Transverse colon (tissue), 3 donors: Measurements from ENCODE around the gene EPC2.

Experiments
- POLR2A ChIP-seq: fragments of 450-650 bp; IDR thresholded peaks from one replicate; pipeline ENCODE4 v1.6.1; 2016; ENCODE audit warnings: antibody characterized with exemption, mild to moderate bottlenecking, moderate library complexity
- TF ChIP-seq, protein P1 (sequence below), 5 experiments: fragments of 200-600 bp in 3 of 5; fragments of 450-650 bp in 2 of 5; sonication (generic) in 3 of 5; IDR thresholded peaks; 1 replicate in 2 of 5; 2 replicates in 3 of 5; pipeline ENCODE4 v1.5.1; 2016 to 2017; ENCODE audit warnings: antibody characterized with exemption in 5 of 5, inconsistent platforms in 3 of 5, mild to moderate bottlenecking in 2 of 5, moderate library complexity in 1 of 5

DNA sequence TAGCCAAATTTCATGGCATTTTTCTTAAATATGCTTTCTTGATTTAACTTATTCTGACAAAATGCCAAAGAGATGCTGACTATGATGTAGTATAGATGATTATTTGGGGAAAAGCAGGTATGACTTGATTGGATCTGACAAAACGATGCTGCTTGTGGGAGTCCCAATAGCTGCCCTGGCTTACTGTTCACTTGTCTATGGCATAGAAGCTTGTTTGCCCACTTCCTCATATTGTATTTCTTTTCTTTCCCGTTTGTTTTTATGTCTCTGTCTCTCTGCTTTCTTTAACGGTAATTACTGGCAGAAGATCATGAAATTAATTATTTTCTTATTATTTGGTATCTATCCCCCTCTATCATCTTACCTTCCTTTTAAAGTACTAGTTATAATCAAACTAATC lies 43.0 kb downstream of the EPC2 start:
- TF ChIP-seq, protein P1, sequence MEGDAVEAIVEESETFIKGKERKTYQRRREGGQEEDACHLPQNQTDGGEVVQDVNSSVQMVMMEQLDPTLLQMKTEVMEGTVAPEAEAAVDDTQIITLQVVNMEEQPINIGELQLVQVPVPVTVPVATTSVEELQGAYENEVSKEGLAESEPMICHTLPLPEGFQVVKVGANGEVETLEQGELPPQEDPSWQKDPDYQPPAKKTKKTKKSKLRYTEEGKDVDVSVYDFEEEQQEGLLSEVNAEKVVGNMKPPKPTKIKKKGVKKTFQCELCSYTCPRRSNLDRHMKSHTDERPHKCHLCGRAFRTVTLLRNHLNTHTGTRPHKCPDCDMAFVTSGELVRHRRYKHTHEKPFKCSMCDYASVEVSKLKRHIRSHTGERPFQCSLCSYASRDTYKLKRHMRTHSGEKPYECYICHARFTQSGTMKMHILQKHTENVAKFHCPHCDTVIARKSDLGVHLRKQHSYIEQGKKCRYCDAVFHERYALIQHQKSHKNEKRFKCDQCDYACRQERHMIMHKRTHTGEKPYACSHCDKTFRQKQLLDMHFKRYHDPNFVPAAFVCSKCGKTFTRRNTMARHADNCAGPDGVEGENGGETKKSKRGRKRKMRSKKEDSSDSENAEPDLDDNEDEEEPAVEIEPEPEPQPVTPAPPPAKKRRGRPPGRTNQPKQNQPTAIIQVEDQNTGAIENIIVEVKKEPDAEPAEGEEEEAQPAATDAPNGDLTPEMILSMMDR (IDR thresholded peaks at IDR 0.05), result no peak
- no peak for TF ChIP-seq POLR2A
